H1 (cell line): Measurements from ENCODE around the gene PDCL3.

Source experiments
- ATF3 ChIP-seq: IDR thresholded peaks from 2 replicates; pipeline ENCODE4 v1.6.1; 2011; ENCODE audit warnings: low read depth, mild to moderate bottlenecking, low read length; ENCODE audit not compliant: insufficient read depth
- CTCF ChIP-seq, 3 experiments: IDR thresholded peaks; 1 replicate in 2 of 3; 2 replicates in 1 of 3; pipeline versions ENCODE4 v1.5.1 to v1.6.1; 2011; ENCODE audit warnings: low read length in 3 of 3, mild to moderate bottlenecking in 3 of 3, inconsistent platforms in 2 of 3, low read depth in 1 of 3, moderate library complexity in 1 of 3; ENCODE audit not compliant: insufficient read depth in 1 of 3; ENCODE audit errors: control extremely low read depth in 1 of 3
- E2F6 ChIP-seq: IDR thresholded peaks from 2 replicates; pipeline ENCODE4 v1.6.1; 2012; ENCODE audit warnings: inconsistent platforms
- EZH2 ChIP-seq: fragments of 200-600 bp; sonication (generic); IDR thresholded peaks from 2 replicates; pipeline ENCODE4 v1.7.1; 2012; ENCODE audit warnings: low read depth, mild to moderate bottlenecking, moderate library complexity, low read length, inconsistent platforms; ENCODE audit not compliant: severe bottlenecking
- GABPA ChIP-seq: IDR thresholded peaks from 2 replicates; pipeline ENCODE4 v1.6.1; 2011; ENCODE audit warnings: mild to moderate bottlenecking, low read length, moderate library complexity, borderline replicate concordance; ENCODE audit not compliant: insufficient read depth
- JUND ChIP-seq: IDR thresholded peaks from 2 replicates; pipeline ENCODE4 v1.6.1; 2011; ENCODE audit warnings: mild to moderate bottlenecking, improper control_type of control experiment, low read length
- KDM5A ChIP-seq: fragments of 200-600 bp; IDR thresholded peaks from 2 replicates; pipeline ENCODE4 v1.7.1; 2012; ENCODE audit warnings: mild to moderate bottlenecking, low read length, inconsistent platforms, mixed read lengths
- MAX ChIP-seq: IDR thresholded peaks from 2 replicates; pipeline ENCODE4 v1.6.1; 2012; ENCODE audit warnings: inconsistent platforms
- RXRA ChIP-seq: IDR thresholded peaks from 2 replicates; pipeline ENCODE4 v1.6.1; 2011; ENCODE audit warnings: low read depth, mild to moderate bottlenecking, low read length, moderate library complexity; ENCODE audit not compliant: insufficient read depth

GRCh38 chr2:100539221-100539620 is 23.6 kb upstream of the PDCL3 start:
- no peak for TF ChIP-seq JUND
- TF ChIP-seq KDM5A = no peak
- TF ChIP-seq CTCF (IDR thresholded peaks at IDR 0.05; ENCODE audit: control extremely low read depth in 1 of 3, insufficient read depth in 1 of 3, low read depth in 1 of 3, low read length in 3 of 3) = no peak
- no peak for TF ChIP-seq GABPA
- TF ChIP-seq EZH2 = no peak
- TF ChIP-seq ATF3 = no peak
- TF ChIP-seq E2F6 = no peak
- no peak for TF ChIP-seq MAX
- TF ChIP-seq RXRA = no peak
